ENCODE measurements around the gene FARS2. TPM values are rescaled to one million over a fixed set of nuclear protein-coding genes. Genes with fewer than 3 reads are reported as not detected.

FARS2 gene
- total RNA-seq, 1 experiment from 2014 or later: 17.8 TPM

GRCh38 chr6:5475779-5476178 is 214.5 kb downstream of the FARS2 start:
- no peaks in the 10 kb centered on the region for H3K9me3 ChIP-seq (ENCODE audit: low read depth, low read length, poor library complexity, severe bottlenecking)
- H3K4me1 ChIP-seq (ENCODE audit: insufficient read depth, low read length, poor library complexity, severe bottlenecking): peaks cover 17% of the 10 kb centered on the region
- DNase-seq (ENCODE audit: low spot score): no peak
- no peak overlapping the region for H3K4me3 ChIP-seq (ENCODE audit: low read depth, low read length, poor library complexity, severe bottlenecking)
- no peaks in the 10 kb centered on the region for H3K36me3 ChIP-seq (ENCODE audit: insufficient read depth, low read length, poor library complexity, severe bottlenecking)
- no peaks in the 10 kb centered on the region for H3K27me3 ChIP-seq (replicated peaks; ENCODE audit: insufficient read depth, low read depth, low read length, poor library complexity)
- ChIA-PET CTCF (no interaction called here), POLR2A (ENCODE audit: low non-redundant PET) (no interaction called here)
- no TSS peak for BruUV-seq (replicated peaks)
- intact Hi-C loops (cut with micrococcal nuclease; ENCODE audit: unreplicated experiment): no loop called here
- no peak overlapping the region for H3K27ac ChIP-seq (ENCODE audit: low read depth, low read length, poor library complexity, severe bottlenecking)
- TF ChIP-seq CTCF (conservative IDR thresholded peaks at IDR 0.05; ENCODE audit: low read depth, low read length) (no peak), EZH2 (IDR thresholded peaks at IDR 0.05; ENCODE audit: borderline replicate concordance, low read depth, low read length, poor library complexity, severe bottlenecking) (no peak)

GRCh38 chr6:5478380-5478779 is 217.1 kb downstream of the FARS2 start:
- ChIA-PET POLR2A (ENCODE audit: low non-redundant PET) (no interaction called here), CTCF (no interaction called here)

GRCh38 chr6:5481033-5481432 is 219.7 kb downstream of the FARS2 start:
- BruUV-seq (replicated peaks): no TSS peak
- Histone ChIP-seq H3K4me3 (ENCODE audit: low read depth, low read length, poor library complexity, severe bottlenecking) (no peak overlapping the region), H3K36me3 (ENCODE audit: insufficient read depth, low read length, poor library complexity, severe bottlenecking) (no peaks in the 10 kb centered on the region), H3K27me3 (replicated peaks; ENCODE audit: insufficient read depth, low read depth, low read length, poor library complexity) (no peaks in the 10 kb centered on the region), H3K27ac (ENCODE audit: low read depth, low read length, poor library complexity, severe bottlenecking) (no peak overlapping the region), H3K9me3 (ENCODE audit: low read depth, low read length, poor library complexity, severe bottlenecking) (no peaks in the 10 kb centered on the region), H3K4me1 (ENCODE audit: insufficient read depth, low read length, poor library complexity, severe bottlenecking) (no peaks in the 10 kb centered on the region)
- DNase-seq (ENCODE audit: low spot score): no peak
- no peak for TF ChIP-seq CTCF (conservative IDR thresholded peaks at IDR 0.05; ENCODE audit: low read depth, low read length)
- ChIA-PET POLR2A (ENCODE audit: low non-redundant PET) (no interaction called here), CTCF (no interaction called here)
- intact Hi-C loops (cut with micrococcal nuclease; ENCODE audit: unreplicated experiment): no loop called here

More at GRCh38 chr6:5478380-5478779, 217.1 kb downstream of the FARS2 start:
- Histone ChIP-seq H3K4me3 (ENCODE audit: low read depth, low read length, poor library complexity, severe bottlenecking) (no peak overlapping the region), H3K4me1 (ENCODE audit: insufficient read depth, low read length, poor library complexity, severe bottlenecking) (no peaks in the 10 kb centered on the region), H3K27ac (ENCODE audit: low read depth, low read length, poor library complexity, severe bottlenecking) (no peak overlapping the region), H3K36me3 (ENCODE audit: insufficient read depth, low read length, poor library complexity, severe bottlenecking) (no peaks in the 10 kb centered on the region), H3K9me3 (ENCODE audit: low read depth, low read length, poor library complexity, severe bottlenecking) (no peaks in the 10 kb centered on the region), H3K27me3 (replicated peaks; ENCODE audit: insufficient read depth, low read depth, low read length, poor library complexity) (no peaks in the 10 kb centered on the region)
- DNase-seq (ENCODE audit: low spot score): no peak
- TF ChIP-seq EZH2 (IDR thresholded peaks at IDR 0.05; ENCODE audit: borderline replicate concordance, low read depth, low read length, poor library complexity, severe bottlenecking) (no peak), CTCF (conservative IDR thresholded peaks at IDR 0.05; ENCODE audit: low read depth, low read length) (no peak)
- no TSS peak for BruUV-seq (replicated peaks)
- intact Hi-C loops (cut with micrococcal nuclease; ENCODE audit: unreplicated experiment): no loop called here

All from A673 (cell line).